GM18909 (cell line): ENCODE measurements around the gene PCYT1A.
A peak's percentile ranks its signal among the peaks of the same experiment; 100 is the strongest.
"Not testable (repeated sequence)": the region's sequence is repeated elsewhere in the genome, so short reads cannot be mapped to it uniquely, and the experiment has no call there.

Experiments used
- ATAC-seq: cut with Tn5 transposase; IDR thresholded peaks from one replicate; pipeline ENCODE4 v1.9.1; 2021; ENCODE audit warnings: mild to moderate bottlenecking; ENCODE audit not compliant: unreplicated experiment, poor library complexity

The PCYT1A gene

DNA sequence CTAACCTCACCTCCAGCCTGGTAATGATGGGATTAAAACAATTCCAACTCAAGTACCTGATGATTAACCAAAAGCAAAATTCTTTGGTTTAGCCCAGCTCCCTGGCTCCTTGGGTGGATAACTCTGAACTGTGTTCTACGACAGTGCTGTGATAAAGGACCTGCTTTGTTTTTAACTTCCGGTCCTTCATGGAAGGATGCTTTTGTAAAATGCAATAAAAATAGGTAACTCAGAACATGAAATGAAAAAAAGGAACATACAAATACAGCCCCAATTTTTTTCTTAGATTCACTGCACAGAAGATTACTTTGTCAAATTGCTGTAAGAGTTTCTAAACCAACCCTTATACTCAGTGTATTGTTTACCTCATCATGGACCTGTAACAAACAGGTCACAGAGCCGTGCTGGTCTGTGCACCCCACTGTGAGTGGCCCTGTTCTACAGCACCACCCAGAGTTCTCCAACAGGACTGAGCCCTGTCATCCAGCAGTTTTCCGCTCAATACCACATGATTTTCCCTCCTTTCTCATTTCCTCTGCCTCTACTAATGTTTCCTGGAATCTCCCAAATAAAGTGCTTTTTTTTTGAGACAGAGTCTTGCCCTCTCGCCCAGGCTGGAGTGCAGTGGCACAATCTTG, 4.9 kb upstream of the PCYT1A start:
- ATAC-seq = no peak

- no peak for ATAC-seq
Observed at GRCh38 chr3:196288141-196288460, 575 bp upstream of the PCYT1A start.

- peak; percentile 25 for ATAC-seq
Observed at GRCh38 chr3:196287090-196287439, 461 bp downstream of the PCYT1A start.

DNA sequence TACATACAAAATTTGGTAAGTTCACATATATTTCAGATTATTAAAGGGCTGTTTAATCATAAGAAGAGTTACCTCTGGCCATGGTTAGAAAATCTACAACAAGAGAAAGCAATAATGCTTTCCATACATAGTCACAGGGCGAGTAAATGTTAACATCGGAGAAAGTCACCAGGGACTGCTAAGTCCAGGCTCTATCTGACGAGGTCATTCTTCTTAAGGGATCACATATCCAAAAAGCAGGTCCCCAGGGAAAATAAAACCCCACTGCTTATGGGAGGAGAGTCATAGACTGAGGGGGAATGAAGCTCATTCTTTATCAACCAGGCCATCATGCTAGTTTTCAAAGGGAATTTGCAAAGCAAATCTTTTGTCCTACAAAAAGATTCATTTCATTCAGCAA, 3.1 kb downstream of the PCYT1A start:
- ATAC-seq = no peak

DNA sequence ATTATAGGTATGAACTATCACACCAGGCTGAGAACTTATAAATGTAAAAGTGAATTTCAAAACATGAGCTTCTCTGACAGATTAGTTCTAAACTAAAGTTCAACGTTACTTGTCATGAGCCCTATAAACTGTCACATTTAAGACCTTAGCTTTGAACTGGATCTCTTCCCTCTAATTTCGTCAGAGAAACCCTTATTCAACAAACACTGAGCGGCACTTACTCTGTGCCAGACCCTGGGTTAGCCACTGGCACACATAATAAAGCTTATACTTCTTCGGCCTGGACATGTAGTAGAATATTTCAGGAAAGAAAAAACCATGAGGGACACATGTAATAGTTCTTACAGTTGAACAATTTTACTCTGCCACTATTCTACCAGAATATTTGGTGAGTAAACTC, 5.6 kb downstream of the PCYT1A start:
- ATAC-seq = no peak

DNA sequence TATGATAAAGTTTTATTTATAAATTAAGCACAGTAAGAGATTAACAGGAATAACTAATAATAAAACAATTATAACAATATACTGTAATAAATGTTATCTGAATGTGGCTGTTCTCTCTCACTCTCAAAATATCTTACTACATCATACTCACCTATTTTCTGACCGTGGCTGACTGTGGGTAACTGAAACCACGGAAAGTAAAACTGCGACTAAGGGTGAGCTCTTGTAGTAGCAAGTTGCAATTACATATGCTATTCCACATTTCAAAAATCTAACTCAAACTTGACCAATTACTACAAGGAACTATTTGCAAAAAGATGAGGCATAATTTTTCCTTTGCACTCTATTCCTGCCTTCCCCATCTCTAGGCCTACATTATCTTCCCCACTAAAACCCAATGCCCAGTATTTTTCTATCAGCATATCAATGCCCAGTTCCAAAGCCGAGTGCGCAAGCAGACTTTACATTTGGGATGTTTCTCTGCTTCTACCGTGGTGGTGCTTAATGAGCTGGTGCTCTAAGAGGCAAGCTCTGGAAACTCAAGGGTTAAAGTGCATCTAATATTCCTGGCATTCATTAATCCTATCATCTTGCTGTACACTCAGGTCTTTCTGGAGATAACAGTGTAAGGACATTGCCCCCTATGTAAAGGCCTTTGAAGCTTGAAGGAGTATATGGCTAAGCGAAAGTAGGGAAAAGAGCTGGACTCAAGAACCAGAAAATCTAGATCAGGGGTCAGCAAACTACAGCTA, 6.7 kb downstream of the PCYT1A start:
- ATAC-seq = peak; percentile 61

- no peak for ATAC-seq
Observed at GRCh38 chr3:196275126-196275525, 12.4 kb downstream of the PCYT1A start.

DNA sequence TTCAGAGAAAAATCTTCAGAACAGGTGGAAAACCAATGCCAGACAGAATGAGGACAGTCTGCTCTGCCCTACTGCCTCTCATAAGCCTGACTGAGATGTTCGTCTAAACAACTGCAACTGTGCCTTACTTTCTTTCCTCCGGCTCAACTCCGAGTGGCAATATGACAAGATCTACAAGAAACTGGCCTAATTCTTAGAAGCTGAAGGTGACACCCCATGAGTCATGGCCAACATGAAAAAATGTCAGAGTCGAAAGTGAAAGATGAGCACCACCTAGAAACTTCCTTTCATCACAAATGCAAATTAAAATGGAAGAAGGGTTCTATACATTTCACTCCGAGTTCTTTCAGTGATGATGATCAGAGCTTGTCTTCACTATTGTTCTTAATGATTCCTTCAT, 12.9 kb downstream of the PCYT1A start:
- ATAC-seq = peak; percentile 83

- no peak for ATAC-seq
Observed at GRCh38 chr3:196273655-196274054, 13.9 kb downstream of the PCYT1A start.

DNA sequence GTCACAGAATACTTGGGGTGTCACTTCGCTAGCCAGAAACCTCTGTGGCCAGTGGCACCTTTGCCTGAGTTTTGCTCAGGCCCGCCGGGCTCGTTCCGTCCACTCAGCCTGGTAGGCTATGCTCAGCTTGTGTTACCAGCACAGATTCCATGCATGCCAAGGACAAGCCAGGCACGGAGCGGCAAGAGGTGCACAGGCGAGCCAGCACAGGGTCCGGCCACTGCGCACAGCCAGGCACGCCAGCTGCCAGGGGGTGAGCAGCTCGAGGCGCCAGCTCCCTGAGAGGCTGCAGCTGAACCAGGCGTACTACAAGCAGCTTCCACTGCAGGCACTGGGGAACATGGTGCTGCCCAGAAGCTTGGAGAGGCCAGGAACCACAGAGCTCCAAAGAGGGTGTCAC, 14.7 kb downstream of the PCYT1A start:
- ATAC-seq = no peak

DNA sequence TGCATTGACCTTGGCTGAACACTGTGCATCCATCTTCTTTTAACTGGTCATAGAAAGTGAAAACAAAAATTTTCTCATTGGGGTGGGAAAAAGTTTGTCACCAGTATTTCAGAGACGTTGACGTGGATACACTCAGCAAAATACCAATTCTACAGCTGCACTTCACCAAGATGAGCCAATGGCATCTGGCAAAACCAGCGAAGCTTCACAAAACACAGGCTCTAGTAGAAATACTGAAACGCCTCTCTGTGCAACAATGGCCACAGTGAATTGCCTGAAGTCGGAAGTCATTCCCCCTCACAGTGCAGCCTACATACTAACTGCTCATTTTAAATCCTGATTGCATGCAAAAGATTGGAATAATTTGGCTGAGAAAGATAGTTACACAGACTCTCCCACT, 17.0 kb downstream of the PCYT1A start:
- no peak for ATAC-seq

GRCh38 chr3:196268284-196269163, 19.0 kb downstream of the PCYT1A start:
- no peak for ATAC-seq

DNA sequence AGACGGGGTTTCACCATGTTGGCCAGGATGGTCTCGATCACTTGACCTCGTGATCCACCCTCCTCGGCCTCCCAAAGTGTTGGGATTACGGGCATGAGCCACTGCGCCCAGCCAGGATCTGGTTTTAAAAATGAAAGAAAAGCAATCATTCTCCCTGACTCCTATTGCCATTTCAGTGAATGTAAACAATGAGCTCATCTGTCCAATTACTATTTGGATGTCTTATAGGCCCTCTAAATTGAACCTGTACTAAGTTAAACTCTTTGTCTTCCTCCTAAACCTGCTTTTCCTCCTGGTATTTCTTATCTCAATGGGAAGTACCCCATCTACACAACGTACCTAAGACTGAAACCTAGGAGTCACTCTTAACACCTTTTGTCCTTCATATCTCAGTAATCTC, 23.7 kb downstream of the PCYT1A start:
- no peak for ATAC-seq

DNA sequence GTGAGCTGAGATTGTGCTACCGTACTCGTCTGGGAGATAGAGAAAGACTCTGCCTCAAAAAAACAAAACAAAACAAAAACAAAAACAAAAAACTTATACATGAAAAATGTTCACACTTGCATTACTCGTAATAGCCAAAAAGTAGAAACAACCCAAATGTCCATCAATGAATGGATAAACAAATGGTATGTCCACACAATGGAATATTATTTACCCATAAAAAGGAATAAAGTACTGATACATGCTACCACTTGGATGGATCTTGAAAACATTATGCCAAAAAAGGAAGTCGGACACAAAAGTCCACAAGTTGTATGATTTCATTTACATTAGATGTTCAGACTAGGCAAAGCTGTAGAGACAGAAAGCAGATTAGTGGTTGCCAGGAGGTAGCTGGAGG, 26.7 kb downstream of the PCYT1A start:
- ATAC-seq = no peak

DNA sequence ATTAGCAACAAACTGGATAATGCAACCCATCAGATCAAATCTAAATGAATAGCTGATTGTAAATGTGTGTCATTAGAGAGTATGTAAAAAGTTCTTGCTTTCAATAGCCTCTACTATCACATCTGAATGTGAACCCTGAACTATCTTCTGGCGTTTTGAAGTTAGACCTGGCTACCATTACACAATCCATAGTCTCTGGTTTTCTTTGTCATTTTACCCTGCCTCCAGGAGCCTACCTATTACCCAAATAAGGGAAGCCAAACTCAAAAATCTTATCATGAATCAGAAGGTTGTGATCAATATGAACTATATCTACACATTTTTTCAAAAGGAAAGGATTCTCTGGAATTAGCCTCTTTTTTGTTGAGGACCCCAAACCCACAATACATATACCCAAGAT, 31.8 kb downstream of the PCYT1A start:
- no peak for ATAC-seq

- no peak for ATAC-seq
Observed at GRCh38 chr3:196254376-196255283, 32.9 kb downstream of the PCYT1A start.

- ATAC-seq = no peak
Observed at GRCh38 chr3:196251918-196252317, 35.6 kb downstream of the PCYT1A start.

GRCh38 chr3:196246612-196247308, 40.8 kb downstream of the PCYT1A start:
- ATAC-seq = no peak

- not testable (repeated sequence) for ATAC-seq
Observed at GRCh38 chr3:196244166-196244565, 43.4 kb downstream of the PCYT1A start.

DNA sequence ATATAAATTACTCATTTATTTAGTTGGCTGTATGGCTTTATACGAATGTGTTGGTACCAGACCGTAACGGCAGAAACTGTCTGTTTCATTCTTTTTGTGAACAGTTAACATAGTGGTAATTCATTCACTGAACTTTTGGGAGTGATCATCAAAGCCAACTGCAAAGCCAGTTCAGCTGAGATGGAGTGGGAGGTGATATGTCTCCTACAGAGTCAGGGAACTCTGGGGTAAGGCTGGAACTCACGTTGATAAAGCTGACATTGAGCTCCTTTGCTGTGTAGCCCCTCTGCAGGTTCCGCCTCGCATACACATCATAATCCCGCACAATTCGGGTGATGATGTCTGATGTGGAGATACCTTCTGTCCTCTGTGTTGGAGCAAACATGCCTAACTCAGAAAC, 45.8 kb downstream of the PCYT1A start:
- no peak for ATAC-seq
